ENCODE data around the gene RDH16. TPM values are rescaled to one million over a fixed set of nuclear protein-coding genes. Genes with fewer than 3 reads are reported as not detected.
A peak's percentile ranks its signal among the peaks of the same experiment; 100 is the strongest.

The RDH16 gene
- 1 to 10 TPM; 1.3 to 2.3 (median 1.6) TPM for total RNA-seq
- 1.4 TPM for total RNA-seq (2013)

- Histone ChIP-seq H3K36me3 (ENCODE audit: control insufficient read depth, insufficient read depth, low read length) (no peaks in the 10 kb centered on the region), H3K4me3 (ENCODE audit: low read length) (no peak within 1 kb of the TSS), H3K4me1 (ENCODE audit: control insufficient read depth, insufficient read depth, low read length) (no peaks in the 10 kb centered on the region), H3K27me3 (ENCODE audit: control insufficient read depth, insufficient read depth, low read length) (no peaks in the 10 kb centered on the region), H3K9me3 (ENCODE audit: control insufficient read depth, insufficient read depth, low read length) (peaks cover 7% of the 10 kb centered on the region), H3K27ac (ENCODE audit: low read length) (no peak within 1 kb of the TSS)
- no peak within 1 kb of the TSS for H3K27ac Mint-ChIP-seq
- no peak for TF ChIP-seq CTCF (IDR thresholded peaks at IDR 0.05)
- H3K36me3 Mint-ChIP-seq: no peaks in the 10 kb centered on the region
- intact Hi-C loops (cut with micrococcal nuclease): no loop called here
- H3K9me3 Mint-ChIP-seq: no peaks in the 10 kb centered on the region
- ATAC-seq: no peak
- peaks cover 0 to 12% of the 10 kb centered on the region in 2 donors for H3K27me3 Mint-ChIP-seq (ENCODE audit: low read depth in 2 of 2)
- WGBS (ENCODE audit: insufficient coverage): 94% methylated on average over 10 of the region's 10 CpGs
- no peak for DNase-seq
- H3K4me1 Mint-ChIP-seq: no peaks in the 10 kb centered on the region
- H3K4me3 Mint-ChIP-seq: no peak within 1 kb of the TSS
Measured at GRCh38 chr12:56957229-56958052, at the start of gene RDH16. TSS of gene RDH16 (minus strand) at chr12:56957608. CDS start at chr12:56957462, 146 bp downstream.

- TF ChIP-seq CTCF (IDR thresholded peaks at IDR 0.05): no peak
- H3K27ac ChIP-seq (ENCODE audit: low read length): peak overlapping the region; percentile 43
- ATAC-seq: peak in 1 of 3 donors; percentile 5
- Mint-ChIP-seq H3K27me3 (ENCODE audit: low read depth in 2 of 2) (no peaks in the 10 kb centered on the region), H3K4me1 (peaks cover 27 to 33% of the 10 kb centered on the region in 2 donors), H3K36me3 (no peaks in the 10 kb centered on the region), H3K9me3 (no peaks in the 10 kb centered on the region), H3K4me3 (peak overlapping the region; percentile 92), H3K27ac (peak overlapping the region; percentile 82 to 85)
- no peaks in the 10 kb centered on the region for H3K9me3 ChIP-seq (ENCODE audit: control insufficient read depth, insufficient read depth, low read length)
- H3K4me1 ChIP-seq (ENCODE audit: control insufficient read depth, insufficient read depth, low read length): peaks cover 17% of the 10 kb centered on the region
- H3K27me3 ChIP-seq (ENCODE audit: control insufficient read depth, insufficient read depth, low read length): no peaks in the 10 kb centered on the region
- peak in 1 of 2 donors; percentile 50 for DNase-seq
- intact Hi-C loops (cut with micrococcal nuclease): no loop called here
- 42% methylated on average over 9 of the region's 10 CpGs for WGBS (ENCODE audit: insufficient coverage)
- H3K36me3 ChIP-seq (ENCODE audit: control insufficient read depth, insufficient read depth, low read length): peaks cover 25% of the 10 kb centered on the region
- peak overlapping the region; percentile 32 for H3K4me3 ChIP-seq (ENCODE audit: low read length)
Measured at GRCh38 chr12:57006809-57007475, 49.5 kb upstream of the RDH16 start.

- TF ChIP-seq CTCF (IDR thresholded peaks at IDR 0.05): peak; percentile 42
- no peaks in the 10 kb centered on the region for H3K36me3 Mint-ChIP-seq
- H3K27me3 Mint-ChIP-seq (ENCODE audit: low read depth in 2 of 2): no peaks in the 10 kb centered on the region
- DNase-seq (peak; percentile 69 to 84), ATAC-seq (peak; percentile 90 to 95 (median 94))
- H3K4me3 Mint-ChIP-seq: peak within 1 kb of the TSS; percentile 92
- peaks cover 19% of the 10 kb centered on the region for H3K4me1 ChIP-seq (ENCODE audit: control insufficient read depth, insufficient read depth, low read length)
- intact Hi-C loops (cut with micrococcal nuclease): no loop called here
- H3K4me3 ChIP-seq (ENCODE audit: low read length): peak within 1 kb of the TSS; percentile 67
- peak within 1 kb of the TSS; percentile 82 to 85 for H3K27ac Mint-ChIP-seq
- H3K9me3 Mint-ChIP-seq: no peaks in the 10 kb centered on the region
- H3K27me3 ChIP-seq (ENCODE audit: control insufficient read depth, insufficient read depth, low read length): no peaks in the 10 kb centered on the region
- H3K27ac ChIP-seq (ENCODE audit: low read length): peak within 1 kb of the TSS; percentile 51
- no peaks in the 10 kb centered on the region for H3K9me3 ChIP-seq (ENCODE audit: control insufficient read depth, insufficient read depth, low read length)
- H3K4me1 Mint-ChIP-seq: peaks cover 27 to 38% of the 10 kb centered on the region in 2 donors
- H3K36me3 ChIP-seq (ENCODE audit: control insufficient read depth, insufficient read depth, low read length): peaks cover 28% of the 10 kb centered on the region
- WGBS (ENCODE audit: insufficient coverage): under 1% methylated on average over 94 of the region's 94 CpGs
Measured at GRCh38 chr12:57005980-57006808, 48.8 kb upstream of the RDH16 start, which contains the start of gene ZBTB39. TSS of gene ZBTB39 (minus strand) at chr12:57006546. CDS start at chr12:57004917, 1,629 bp downstream.
